WTC11 (cell line): ENCODE measurements around the gene MRPL20. TPM values are rescaled to one million over a fixed set of nuclear protein-coding genes. Genes with fewer than 3 reads are reported as not detected.
"Not testable (repeated sequence)": the region's sequence is repeated elsewhere in the genome, so short reads cannot be mapped to it uniquely, and the experiment has no call there.

Experiments used
- ATAC-seq: fragments of 200-7000 bp; cut with Tn5 transposase; 2 replicates; pipeline ENCODE4 v1.10.0; 2021; ENCODE audit warnings: mild to moderate bottlenecking, moderate library complexity
- CTCF ChIA-PET: fragments of 300-600 bp; sonication (Branson Sonifier 250); formaldehyde crosslinking; loops from one replicate; lab custom pipeline; 2021; ENCODE audit warnings: antibody characterized with exemption; lab: Charles Lee
- POLR2A ChIA-PET: fragments of 350-600 bp; sonication (Branson Sonifier 250); formaldehyde crosslinking; loops from one replicate; lab custom pipeline; 2021; ENCODE audit warnings: antibody characterized with exemption; lab: Charles Lee
- DNase-seq: peaks from one replicate; pipeline ENCODE4 v3.0.0; 2021; ENCODE audit warnings: low spot score
- H3K27ac Mint-ChIP-seq: 2 replicates; pipeline ENCODE4 v1.8.0; 2021; ENCODE audit warnings: mixed read lengths
- H3K27me3 Mint-ChIP-seq: 2 replicates; pipeline ENCODE4 v1.8.0; 2021; ENCODE audit warnings: low read depth, mild to moderate bottlenecking, moderate library complexity, mixed read lengths
- H3K36me3 Mint-ChIP-seq: 2 replicates; pipeline ENCODE4 v1.8.0; 2021; ENCODE audit warnings: mixed read lengths
- H3K4me1 Mint-ChIP-seq: 2 replicates; pipeline ENCODE4 v1.8.0; 2022; ENCODE audit warnings: mixed read lengths
- H3K4me3 Mint-ChIP-seq: 2 replicates; pipeline ENCODE4 v1.8.0; 2021; ENCODE audit warnings: mild to moderate bottlenecking, moderate library complexity, mixed read lengths
- H3K9me3 Mint-ChIP-seq: 2 replicates; pipeline ENCODE4 v1.8.0; 2021; ENCODE audit warnings: mixed read lengths
- ATF1 ChIP-seq: sonication (generic); formaldehyde crosslinking; IDR thresholded peaks from 2 replicates; pipeline ENCODE4 v1.8.1; 2023; ENCODE audit warnings: mild to moderate bottlenecking, moderate library complexity, missing genetic modification reagents
- ATF6 ChIP-seq: sonication (generic); formaldehyde crosslinking; IDR thresholded peaks from 2 replicates; pipeline ENCODE4 v1.8.1; 2023; ENCODE audit warnings: mild to moderate bottlenecking, missing genetic modification reagents
- CBFB ChIP-seq: sonication (generic); formaldehyde crosslinking; IDR thresholded peaks from 2 replicates; pipeline ENCODE4 v1.8.1; 2022; ENCODE audit warnings: mild to moderate bottlenecking, low read depth, missing genetic modification reagents
- ESRRA ChIP-seq: sonication (generic); formaldehyde crosslinking; IDR thresholded peaks from 2 replicates; pipeline ENCODE4 v1.8.1; 2022; ENCODE audit warnings: mild to moderate bottlenecking, missing genetic modification reagents, borderline replicate concordance
- GABPB1 ChIP-seq: sonication (generic); formaldehyde crosslinking; IDR thresholded peaks from 2 replicates; pipeline ENCODE4 v1.8.1; 2023; ENCODE audit warnings: mild to moderate bottlenecking, missing genetic modification reagents
- JUN ChIP-seq: sonication (generic); formaldehyde crosslinking; IDR thresholded peaks from 2 replicates; pipeline ENCODE4 v1.8.0; 2023; ENCODE audit warnings: mild to moderate bottlenecking, missing genetic modification reagents
- KAT7 ChIP-seq: sonication (generic); formaldehyde crosslinking; IDR thresholded peaks from 2 replicates; pipeline ENCODE4 v1.8.1; 2023; ENCODE audit warnings: missing genetic modification reagents, mild to moderate bottlenecking, borderline replicate concordance
- MAX ChIP-seq: sonication (generic); formaldehyde crosslinking; IDR thresholded peaks from 2 replicates; pipeline ENCODE4 v1.8.0; 2022; ENCODE audit warnings: mild to moderate bottlenecking, missing genetic modification reagents
- RELA ChIP-seq: sonication (generic); formaldehyde crosslinking; IDR thresholded peaks from 2 replicates; pipeline ENCODE4 v1.8.1; 2022; ENCODE audit warnings: missing genetic modification reagents, mild to moderate bottlenecking, borderline replicate concordance
- SMAD4 ChIP-seq: sonication (generic); formaldehyde crosslinking; IDR thresholded peaks from 2 replicates; pipeline ENCODE4 v1.8.0; 2022; ENCODE audit warnings: mild to moderate bottlenecking, missing genetic modification reagents
- ZNF416 ChIP-seq: fragments of 250-450 bp; sonication (Bioruptor Pico); IDR thresholded peaks from 2 replicates; pipeline ENCODE4 v1.9.0; 2021; ENCODE audit warnings: mild to moderate bottlenecking, inconsistent platforms
- ZNF671 ChIP-seq: fragments of 250-450 bp; sonication (Bioruptor Pico); IDR thresholded peaks from 2 replicates; pipeline ENCODE4 v1.8.0; 2021; ENCODE audit warnings: mild to moderate bottlenecking
- total RNA-seq: library from RNA; stranded (reverse); gene quantifications from 3 replicates; pipeline ENCODE4 v1.2.3, GENCODE V29; 2021
- TF ChIP-seq, protein P1 (sequence below): sonication (generic); formaldehyde crosslinking; IDR thresholded peaks from 2 replicates; pipeline ENCODE4 v1.8.0; 2023; ENCODE audit warnings: missing genetic modification reagents, mild to moderate bottlenecking, borderline replicate concordance
- TF ChIP-seq, protein P2 (sequence below): sonication (generic); formaldehyde crosslinking; IDR thresholded peaks from 2 replicates; pipeline ENCODE4 v1.8.1; 2023; ENCODE audit warnings: mild to moderate bottlenecking, missing genetic modification reagents, borderline replicate concordance

The MRPL20 gene
- total RNA-seq, 1 experiment from 2014 or later: 156 TPM

GRCh38 chr1:1419363-1419812, 12.3 kb upstream of the MRPL20 start (continued):
- TF ChIP-seq CBFB (CRISPR knock-in tag): no peak
- no peak for TF ChIP-seq RELA (CRISPR knock-in tag)
- TF ChIP-seq, all 79 proteins: peak for 0

DNA sequence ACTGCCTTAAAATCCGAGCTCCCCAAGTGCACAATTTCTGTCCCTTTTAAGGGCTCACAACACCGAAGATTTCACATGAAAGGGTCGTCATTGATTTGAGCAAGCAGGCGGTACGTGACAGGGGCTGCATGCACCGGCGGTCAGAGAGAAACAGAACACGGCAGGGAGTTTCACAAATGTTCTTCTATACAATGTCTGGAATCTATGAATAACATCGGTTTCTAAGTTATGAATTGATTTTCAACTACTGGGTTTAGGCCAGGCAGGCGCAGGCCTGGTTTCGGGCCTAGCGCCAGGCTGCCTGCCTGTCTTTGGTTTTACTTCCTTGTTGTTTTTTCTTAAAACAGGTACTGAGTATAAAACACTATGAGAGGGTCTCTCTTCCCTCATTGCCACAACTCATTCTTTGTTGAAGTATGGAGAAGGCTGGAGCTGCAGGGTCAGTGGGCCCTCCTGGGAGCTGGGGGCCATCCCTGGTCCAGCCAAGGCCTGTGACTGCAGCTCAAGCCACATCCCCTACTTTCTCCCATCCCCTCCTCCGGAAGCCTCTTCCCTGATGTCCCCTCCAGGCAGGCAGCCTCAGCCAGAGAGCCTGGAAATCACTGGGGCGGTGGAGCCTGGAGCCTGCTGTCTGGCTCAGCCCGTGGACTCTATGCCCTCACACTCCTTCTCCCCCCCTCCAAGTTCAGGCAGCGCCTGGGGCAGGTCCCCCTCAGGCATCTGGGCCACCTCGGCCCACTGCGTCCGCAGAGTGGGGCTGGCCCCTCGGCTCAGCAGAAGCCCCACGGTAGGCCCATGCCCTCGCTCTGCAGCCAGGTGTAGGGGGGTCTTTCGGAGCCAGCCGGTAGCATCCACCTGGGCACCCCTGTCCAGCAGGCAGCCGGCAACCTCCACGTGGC, 11.6 kb upstream of the MRPL20 start:
- no peak for ATAC-seq

GRCh38 chr1:1417825-1418463, 10.9 kb upstream of the MRPL20 start:
- H3K27ac Mint-ChIP-seq, CTCF ChIA-PET: not testable (repeated sequence)

More for the DNA sequence above, 11.6 kb upstream of the MRPL20 start:
- H3K27ac Mint-ChIP-seq: no peak overlapping the region
- H3K9me3 Mint-ChIP-seq: no peaks in the 10 kb centered on the region
- no peak for TF ChIP-seq JUN (CRISPR knock-in tag)
- no peak for TF ChIP-seq GABPB1 (CRISPR knock-in tag)
- no peak for TF ChIP-seq ZNF671 (CRISPR knock-in tag)
- no peak for TF ChIP-seq ZNF416 (CRISPR knock-in tag)
- TF ChIP-seq, protein P1, sequence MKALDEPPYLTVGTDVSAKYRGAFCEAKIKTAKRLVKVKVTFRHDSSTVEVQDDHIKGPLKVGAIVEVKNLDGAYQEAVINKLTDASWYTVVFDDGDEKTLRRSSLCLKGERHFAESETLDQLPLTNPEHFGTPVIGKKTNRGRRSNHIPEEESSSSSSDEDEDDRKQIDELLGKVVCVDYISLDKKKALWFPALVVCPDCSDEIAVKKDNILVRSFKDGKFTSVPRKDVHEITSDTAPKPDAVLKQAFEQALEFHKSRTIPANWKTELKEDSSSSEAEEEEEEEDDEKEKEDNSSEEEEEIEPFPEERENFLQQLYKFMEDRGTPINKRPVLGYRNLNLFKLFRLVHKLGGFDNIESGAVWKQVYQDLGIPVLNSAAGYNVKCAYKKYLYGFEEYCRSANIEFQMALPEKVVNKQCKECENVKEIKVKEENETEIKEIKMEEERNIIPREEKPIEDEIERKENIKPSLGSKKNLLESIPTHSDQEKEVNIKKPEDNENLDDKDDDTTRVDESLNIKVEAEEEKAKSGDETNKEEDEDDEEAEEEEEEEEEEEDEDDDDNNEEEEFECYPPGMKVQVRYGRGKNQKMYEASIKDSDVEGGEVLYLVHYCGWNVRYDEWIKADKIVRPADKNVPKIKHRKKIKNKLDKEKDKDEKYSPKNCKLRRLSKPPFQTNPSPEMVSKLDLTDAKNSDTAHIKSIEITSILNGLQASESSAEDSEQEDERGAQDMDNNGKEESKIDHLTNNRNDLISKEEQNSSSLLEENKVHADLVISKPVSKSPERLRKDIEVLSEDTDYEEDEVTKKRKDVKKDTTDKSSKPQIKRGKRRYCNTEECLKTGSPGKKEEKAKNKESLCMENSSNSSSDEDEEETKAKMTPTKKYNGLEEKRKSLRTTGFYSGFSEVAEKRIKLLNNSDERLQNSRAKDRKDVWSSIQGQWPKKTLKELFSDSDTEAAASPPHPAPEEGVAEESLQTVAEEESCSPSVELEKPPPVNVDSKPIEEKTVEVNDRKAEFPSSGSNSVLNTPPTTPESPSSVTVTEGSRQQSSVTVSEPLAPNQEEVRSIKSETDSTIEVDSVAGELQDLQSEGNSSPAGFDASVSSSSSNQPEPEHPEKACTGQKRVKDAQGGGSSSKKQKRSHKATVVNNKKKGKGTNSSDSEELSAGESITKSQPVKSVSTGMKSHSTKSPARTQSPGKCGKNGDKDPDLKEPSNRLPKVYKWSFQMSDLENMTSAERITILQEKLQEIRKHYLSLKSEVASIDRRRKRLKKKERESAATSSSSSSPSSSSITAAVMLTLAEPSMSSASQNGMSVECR (CRISPR knock-in tag): no peak
- no peak overlapping the region for H3K4me3 Mint-ChIP-seq
- H3K4me1 Mint-ChIP-seq: peaks cover 32% of the 10 kb centered on the region
- no peaks in the 10 kb centered on the region for H3K36me3 Mint-ChIP-seq
- no peak for DNase-seq
- POLR2A ChIA-PET: no interaction called here
- peaks cover 2% of the 10 kb centered on the region; the same call in 1 of the 2 replicates for H3K27me3 Mint-ChIP-seq
- CTCF ChIA-PET: no interaction called here

GRCh38 chr1:1417396-1417795, 10.3 kb upstream of the MRPL20 start:
- peaks cover 23% of the 10 kb centered on the region for H3K4me1 Mint-ChIP-seq
- CTCF ChIA-PET, H3K27ac Mint-ChIP-seq, H3K4me3 Mint-ChIP-seq, DNase-seq, H3K27me3 Mint-ChIP-seq, ATAC-seq, H3K36me3 Mint-ChIP-seq, H3K9me3 Mint-ChIP-seq, POLR2A ChIA-PET: not testable (repeated sequence)

More at GRCh38 chr1:1417825-1418463, 10.9 kb upstream of the MRPL20 start:
- ATAC-seq, H3K9me3 Mint-ChIP-seq, POLR2A ChIA-PET, DNase-seq, H3K36me3 Mint-ChIP-seq, H3K27me3 Mint-ChIP-seq, H3K4me3 Mint-ChIP-seq: not testable (repeated sequence)
- peaks cover 29% of the 10 kb centered on the region for H3K4me1 Mint-ChIP-seq

GRCh38 chr1:1415751-1416150, 8.7 kb upstream of the MRPL20 start:
- Mint-ChIP-seq H3K4me1 (peaks cover 24% of the 10 kb centered on the region), H3K27me3 (peaks cover 6% of the 10 kb centered on the region; the same call in 1 of the 2 replicates), H3K9me3 (peaks cover 19% of the 10 kb centered on the region), H3K27ac (0 out of 2 replicates have a peak overlapping the region, but pooled peaks have one; percentile 45), H3K36me3 (peaks cover 12% of the 10 kb centered on the region), H3K4me3 (no peak overlapping the region)
- ChIA-PET CTCF (interaction anchor here (1.6 kb wide), 1 partner anchor 13 kb away, joined by 5 read pairs; no protein-coding TSS in a partner anchor), POLR2A (no interaction called here)
- DNase-seq: no peak
- ATAC-seq: no peak
- no peak for TF ChIP-seq MAX (CRISPR knock-in tag)
- TF ChIP-seq SMAD4: no peak
- TF ChIP-seq ATF6 (CRISPR knock-in tag): no peak
- no peak for TF ChIP-seq ATF1 (CRISPR knock-in tag)
- no peak for TF ChIP-seq KAT7 (CRISPR knock-in tag)
- TF ChIP-seq, protein P2, sequence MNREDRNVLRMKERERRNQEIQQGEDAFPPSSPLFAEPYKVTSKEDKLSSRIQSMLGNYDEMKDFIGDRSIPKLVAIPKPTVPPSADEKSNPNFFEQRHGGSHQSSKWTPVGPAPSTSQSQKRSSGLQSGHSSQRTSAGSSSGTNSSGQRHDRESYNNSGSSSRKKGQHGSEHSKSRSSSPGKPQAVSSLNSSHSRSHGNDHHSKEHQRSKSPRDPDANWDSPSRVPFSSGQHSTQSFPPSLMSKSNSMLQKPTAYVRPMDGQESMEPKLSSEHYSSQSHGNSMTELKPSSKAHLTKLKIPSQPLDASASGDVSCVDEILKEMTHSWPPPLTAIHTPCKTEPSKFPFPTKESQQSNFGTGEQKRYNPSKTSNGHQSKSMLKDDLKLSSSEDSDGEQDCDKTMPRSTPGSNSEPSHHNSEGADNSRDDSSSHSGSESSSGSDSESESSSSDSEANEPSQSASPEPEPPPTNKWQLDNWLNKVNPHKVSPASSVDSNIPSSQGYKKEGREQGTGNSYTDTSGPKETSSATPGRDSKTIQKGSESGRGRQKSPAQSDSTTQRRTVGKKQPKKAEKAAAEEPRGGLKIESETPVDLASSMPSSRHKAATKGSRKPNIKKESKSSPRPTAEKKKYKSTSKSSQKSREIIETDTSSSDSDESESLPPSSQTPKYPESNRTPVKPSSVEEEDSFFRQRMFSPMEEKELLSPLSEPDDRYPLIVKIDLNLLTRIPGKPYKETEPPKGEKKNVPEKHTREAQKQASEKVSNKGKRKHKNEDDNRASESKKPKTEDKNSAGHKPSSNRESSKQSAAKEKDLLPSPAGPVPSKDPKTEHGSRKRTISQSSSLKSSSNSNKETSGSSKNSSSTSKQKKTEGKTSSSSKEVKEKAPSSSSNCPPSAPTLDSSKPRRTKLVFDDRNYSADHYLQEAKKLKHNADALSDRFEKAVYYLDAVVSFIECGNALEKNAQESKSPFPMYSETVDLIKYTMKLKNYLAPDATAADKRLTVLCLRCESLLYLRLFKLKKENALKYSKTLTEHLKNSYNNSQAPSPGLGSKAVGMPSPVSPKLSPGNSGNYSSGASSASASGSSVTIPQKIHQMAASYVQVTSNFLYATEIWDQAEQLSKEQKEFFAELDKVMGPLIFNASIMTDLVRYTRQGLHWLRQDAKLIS (CRISPR knock-in tag): no peak
- TF ChIP-seq ESRRA (CRISPR knock-in tag): no peak
